Fibroblast of mammary gland (primary cell): ENCODE results near the gene ALAS1.

Source experiments
- DNase-seq: peaks from one replicate; pipeline ENCODE4 v3.0.0-alpha.2; 2010; ENCODE audit warnings: low read depth
- H3K4me3 ChIP-seq: 2 replicates; pipeline ENCODE4 v1.5.1; 2011; ENCODE audit warnings: low read depth, mild to moderate bottlenecking, low read length, moderate library complexity; ENCODE audit not compliant: control insufficient read depth
- TF ChIP-seq, protein P1 (sequence below): conservative IDR thresholded peaks from 2 replicates; pipeline ENCODE4 v1.5.1; 2011; ENCODE audit warnings: low read depth, low read length, inconsistent platforms; ENCODE audit not compliant: control insufficient read depth, insufficient read depth

ALAS1 gene

GRCh38 chr3:52257911-52258310, 60.0 kb downstream of the ALAS1 start:
- TF ChIP-seq, protein P1, sequence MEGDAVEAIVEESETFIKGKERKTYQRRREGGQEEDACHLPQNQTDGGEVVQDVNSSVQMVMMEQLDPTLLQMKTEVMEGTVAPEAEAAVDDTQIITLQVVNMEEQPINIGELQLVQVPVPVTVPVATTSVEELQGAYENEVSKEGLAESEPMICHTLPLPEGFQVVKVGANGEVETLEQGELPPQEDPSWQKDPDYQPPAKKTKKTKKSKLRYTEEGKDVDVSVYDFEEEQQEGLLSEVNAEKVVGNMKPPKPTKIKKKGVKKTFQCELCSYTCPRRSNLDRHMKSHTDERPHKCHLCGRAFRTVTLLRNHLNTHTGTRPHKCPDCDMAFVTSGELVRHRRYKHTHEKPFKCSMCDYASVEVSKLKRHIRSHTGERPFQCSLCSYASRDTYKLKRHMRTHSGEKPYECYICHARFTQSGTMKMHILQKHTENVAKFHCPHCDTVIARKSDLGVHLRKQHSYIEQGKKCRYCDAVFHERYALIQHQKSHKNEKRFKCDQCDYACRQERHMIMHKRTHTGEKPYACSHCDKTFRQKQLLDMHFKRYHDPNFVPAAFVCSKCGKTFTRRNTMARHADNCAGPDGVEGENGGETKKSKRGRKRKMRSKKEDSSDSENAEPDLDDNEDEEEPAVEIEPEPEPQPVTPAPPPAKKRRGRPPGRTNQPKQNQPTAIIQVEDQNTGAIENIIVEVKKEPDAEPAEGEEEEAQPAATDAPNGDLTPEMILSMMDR, result no peak

GRCh38 chr3:52259035-52259434, 61.1 kb downstream of the ALAS1 start:
- TF ChIP-seq, protein P1, result no peak
- no peak overlapping the region for H3K4me3 ChIP-seq
- DNase-seq, result no peak

More at GRCh38 chr3:52257911-52258310, 60.0 kb downstream of the ALAS1 start:
- DNase-seq, result no peak
- H3K4me3 ChIP-seq, result no peak overlapping the region

DNA sequence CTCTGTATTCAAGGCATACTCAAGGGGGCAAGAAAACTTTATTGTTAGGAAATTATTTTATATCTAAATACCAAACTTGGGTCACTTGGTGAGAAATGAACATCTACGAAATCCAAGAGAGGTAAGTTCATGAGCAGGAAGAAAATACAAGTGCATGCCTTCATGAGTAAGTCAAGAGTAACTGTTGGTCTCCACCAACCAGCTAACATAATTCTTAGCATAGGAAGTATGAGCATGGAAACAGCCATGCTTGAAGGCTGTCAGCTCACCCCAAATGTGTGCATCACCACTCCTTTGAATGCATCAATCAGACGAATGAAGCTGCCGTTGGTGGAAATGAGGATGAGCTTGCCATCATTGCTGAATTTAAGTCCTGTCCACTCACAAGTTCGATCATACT, 61.5 kb downstream of the ALAS1 start:
- H3K4me3 ChIP-seq, result no peak overlapping the region
- DNase-seq, result no peak
- TF ChIP-seq, protein P1, result no peak

GRCh38 chr3:52262447-52262846, 64.5 kb downstream of the ALAS1 start:
- no peak overlapping the region for H3K4me3 ChIP-seq
- no peak for DNase-seq
- TF ChIP-seq, protein P1, result no peak
